Astrocyte (in vitro differentiated cells and primary cell): ENCODE data around the gene GRIN3B. TPM values are rescaled to one million over a fixed set of nuclear protein-coding genes. Genes with fewer than 3 reads are reported as not detected.

Experiments used
- DNase-seq: peaks from one replicate; pipeline ENCODE4 v3.0.0-alpha.2; 2010; ENCODE audit warnings: low read depth
- FAIRE-seq: peaks from 2 replicates; lab custom pipeline; 2011; peaks lifted over from hg19 to GRCh38; lab: Jason Lieb, UNC
- H2AFZ ChIP-seq: 2 replicates; pipeline ENCODE4 v1.6.0; 2012; ENCODE audit warnings: low read depth, low read length, inconsistent platforms
- H3K27ac ChIP-seq: 2 replicates; pipeline ENCODE4 v1.5.1; 2011; ENCODE audit warnings: low read depth, low read length, inconsistent platforms
- H3K27me3 ChIP-seq: 2 replicates; pipeline ENCODE4 v1.6.0; 2011; ENCODE audit warnings: low read length, inconsistent platforms; ENCODE audit not compliant: insufficient read depth
- H3K36me3 ChIP-seq: 2 replicates; pipeline ENCODE4 v1.5.1; 2011; ENCODE audit warnings: low read length, inconsistent platforms; ENCODE audit not compliant: insufficient read depth
- H3K4me1 ChIP-seq: 2 replicates; pipeline ENCODE4 v1.5.1; 2011; ENCODE audit warnings: low read length, inconsistent platforms; ENCODE audit not compliant: insufficient read depth
- H3K4me2 ChIP-seq: 2 replicates; pipeline ENCODE4 v1.6.0; 2012; ENCODE audit warnings: low read length, inconsistent platforms
- H3K4me3 ChIP-seq: 2 replicates; pipeline ENCODE4 v1.5.1; 2011; ENCODE audit warnings: low read depth, mild to moderate bottlenecking, low read length, inconsistent platforms; ENCODE audit not compliant: insufficient read depth
- H3K79me2 ChIP-seq: 2 replicates; pipeline ENCODE4 v1.6.0; 2012; ENCODE audit warnings: mild to moderate bottlenecking, low read length, inconsistent platforms; ENCODE audit not compliant: insufficient read depth
- H3K9ac ChIP-seq: 2 replicates; pipeline ENCODE4 v1.6.0; 2012; ENCODE audit warnings: mild to moderate bottlenecking, low read length, inconsistent platforms
- H3K9me3 ChIP-seq: 2 replicates; pipeline ENCODE4 v1.5.1; 2012; ENCODE audit warnings: low read depth, mild to moderate bottlenecking, low read length, inconsistent platforms; ENCODE audit not compliant: insufficient read depth
- H4K20me1 ChIP-seq: 2 replicates; pipeline ENCODE4 v1.6.0; 2012; ENCODE audit warnings: low read length, inconsistent platforms; ENCODE audit not compliant: insufficient read depth
- H3K27ac Mint-ChIP-seq: one replicate; pipeline ENCODE4 v1.8.0; 2021; ENCODE audit warnings: mild to moderate bottlenecking, mixed read lengths; ENCODE audit not compliant: unreplicated experiment
- H3K27me3 Mint-ChIP-seq: one replicate; pipeline ENCODE4 v1.8.0; 2021; ENCODE audit warnings: low read depth, mixed read lengths; ENCODE audit not compliant: unreplicated experiment
- H3K36me3 Mint-ChIP-seq: one replicate; pipeline ENCODE4 v1.8.0; 2021; ENCODE audit warnings: low read depth, mixed read lengths; ENCODE audit not compliant: unreplicated experiment
- H3K4me1 Mint-ChIP-seq: one replicate; pipeline ENCODE4 v1.8.0; 2021; ENCODE audit warnings: low read depth, mixed read lengths; ENCODE audit not compliant: unreplicated experiment
- H3K4me3 Mint-ChIP-seq: one replicate; pipeline ENCODE4 v1.8.0; 2021; ENCODE audit warnings: mild to moderate bottlenecking, moderate library complexity, mixed read lengths; ENCODE audit not compliant: unreplicated experiment
- H3K9me3 Mint-ChIP-seq: one replicate; pipeline ENCODE4 v1.8.0; 2021; ENCODE audit warnings: mild to moderate bottlenecking, mixed read lengths; ENCODE audit not compliant: unreplicated experiment
- EZH2 ChIP-seq: IDR thresholded peaks from 2 replicates; pipeline ENCODE4 v1.6.1; 2012; ENCODE audit warnings: mild to moderate bottlenecking, low read length, inconsistent platforms; ENCODE audit not compliant: insufficient read depth
- total RNA-seq: library from RNA; stranded (reverse); gene quantifications from 2 replicates; pipeline ENCODE4 v1.2.1, GENCODE V29; 2021
- TF ChIP-seq, protein P1 (sequence below): IDR thresholded peaks from 2 replicates; pipeline ENCODE4 v1.5.1; 2011; ENCODE audit warnings: low read depth, mild to moderate bottlenecking, inconsistent platforms, low read length, moderate library complexity; ENCODE audit not compliant: insufficient read depth

The GRIN3B gene
- total RNA-seq, 1 donor from 2014 or later: 2.7 TPM

DNA sequence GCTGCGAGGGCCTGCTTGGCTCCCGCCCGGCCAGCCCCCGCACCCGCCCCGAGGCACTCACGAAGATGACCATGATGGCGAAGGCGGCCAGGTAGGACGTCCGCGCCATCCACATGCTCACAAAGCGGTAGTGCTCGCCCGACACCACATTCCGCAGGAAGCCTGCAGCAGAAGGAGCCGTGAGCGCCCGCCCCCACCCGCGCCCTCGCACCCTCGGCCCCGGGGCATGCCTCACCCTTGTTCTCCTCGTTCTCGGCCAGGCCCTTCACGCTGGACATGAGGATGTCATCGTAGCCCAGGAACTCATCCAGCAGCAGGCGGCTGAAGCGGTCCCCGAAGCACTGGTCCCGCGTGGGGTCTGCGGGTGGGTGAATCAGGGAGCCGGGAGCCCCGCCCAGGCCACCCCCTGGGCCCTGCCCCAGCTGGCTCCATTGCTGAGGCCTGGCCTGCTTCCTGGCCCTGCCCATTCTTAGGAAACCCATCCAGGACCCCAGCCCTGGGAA lies 11.7 kb downstream of the GRIN3B start:
- Mint-ChIP-seq H3K27ac (no peak overlapping the region), H3K9me3 (no peaks in the 10 kb centered on the region), H3K4me3 (no peak overlapping the region), H3K36me3 (no peaks in the 10 kb centered on the region), H3K27me3 (no peaks in the 10 kb centered on the region), H3K4me1 (peaks cover 11% of the 10 kb centered on the region)
- Histone ChIP-seq H3K4me2 (no peak overlapping the region), H3K27me3 (no peaks in the 10 kb centered on the region), H3K4me3 (no peak overlapping the region), H3K79me2 (peaks cover 41% of the 10 kb centered on the region), H3K9ac (no peak overlapping the region), H4K20me1 (peaks cover 54% of the 10 kb centered on the region), H3K27ac (no peak overlapping the region), H3K9me3 (no peaks in the 10 kb centered on the region), H3K4me1 (peaks cover 12% of the 10 kb centered on the region), H3K36me3 (no peaks in the 10 kb centered on the region), H2AFZ (no peak overlapping the region)
- no peak for FAIRE-seq
- TF ChIP-seq EZH2: no peak
- TF ChIP-seq, protein P1, sequence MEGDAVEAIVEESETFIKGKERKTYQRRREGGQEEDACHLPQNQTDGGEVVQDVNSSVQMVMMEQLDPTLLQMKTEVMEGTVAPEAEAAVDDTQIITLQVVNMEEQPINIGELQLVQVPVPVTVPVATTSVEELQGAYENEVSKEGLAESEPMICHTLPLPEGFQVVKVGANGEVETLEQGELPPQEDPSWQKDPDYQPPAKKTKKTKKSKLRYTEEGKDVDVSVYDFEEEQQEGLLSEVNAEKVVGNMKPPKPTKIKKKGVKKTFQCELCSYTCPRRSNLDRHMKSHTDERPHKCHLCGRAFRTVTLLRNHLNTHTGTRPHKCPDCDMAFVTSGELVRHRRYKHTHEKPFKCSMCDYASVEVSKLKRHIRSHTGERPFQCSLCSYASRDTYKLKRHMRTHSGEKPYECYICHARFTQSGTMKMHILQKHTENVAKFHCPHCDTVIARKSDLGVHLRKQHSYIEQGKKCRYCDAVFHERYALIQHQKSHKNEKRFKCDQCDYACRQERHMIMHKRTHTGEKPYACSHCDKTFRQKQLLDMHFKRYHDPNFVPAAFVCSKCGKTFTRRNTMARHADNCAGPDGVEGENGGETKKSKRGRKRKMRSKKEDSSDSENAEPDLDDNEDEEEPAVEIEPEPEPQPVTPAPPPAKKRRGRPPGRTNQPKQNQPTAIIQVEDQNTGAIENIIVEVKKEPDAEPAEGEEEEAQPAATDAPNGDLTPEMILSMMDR: no peak
- DNase-seq: no peak

DNA sequence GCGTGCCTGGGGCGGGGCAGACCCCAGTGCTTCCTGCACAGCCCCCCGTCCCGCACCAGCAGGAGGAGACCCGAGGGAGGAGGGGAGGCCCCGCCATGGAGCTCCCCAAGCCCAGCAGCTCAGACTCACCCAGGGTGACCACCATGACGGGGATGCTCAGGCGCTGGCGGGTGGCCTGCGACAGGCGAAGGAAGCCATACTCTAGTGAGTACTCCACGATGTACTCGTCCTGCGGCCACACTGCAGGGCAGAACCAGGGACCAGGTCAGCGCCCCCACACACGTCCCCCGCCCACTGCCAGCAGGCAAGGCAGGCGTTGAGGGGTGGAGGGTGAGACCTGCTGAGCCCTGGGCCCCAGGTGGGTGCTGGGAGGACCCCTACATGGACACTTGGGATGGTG lies 12.1 kb downstream of the GRIN3B start:
- Histone ChIP-seq H3K79me2 (peaks cover 46% of the 10 kb centered on the region), H3K36me3 (no peaks in the 10 kb centered on the region), H3K9ac (no peak overlapping the region), H3K9me3 (no peaks in the 10 kb centered on the region), H4K20me1 (peaks cover 56% of the 10 kb centered on the region), H2AFZ (no peak overlapping the region), H3K4me3 (no peak overlapping the region), H3K27me3 (no peaks in the 10 kb centered on the region), H3K4me2 (no peak overlapping the region), H3K4me1 (peaks cover 16% of the 10 kb centered on the region), H3K27ac (no peak overlapping the region)
- TF ChIP-seq, protein P1: no peak
- Mint-ChIP-seq H3K4me3 (no peak overlapping the region), H3K4me1 (peaks cover 16% of the 10 kb centered on the region), H3K36me3 (no peaks in the 10 kb centered on the region), H3K27me3 (no peaks in the 10 kb centered on the region), H3K9me3 (no peaks in the 10 kb centered on the region), H3K27ac (no peak overlapping the region)
- no peak for FAIRE-seq
- DNase-seq: no peak

DNA sequence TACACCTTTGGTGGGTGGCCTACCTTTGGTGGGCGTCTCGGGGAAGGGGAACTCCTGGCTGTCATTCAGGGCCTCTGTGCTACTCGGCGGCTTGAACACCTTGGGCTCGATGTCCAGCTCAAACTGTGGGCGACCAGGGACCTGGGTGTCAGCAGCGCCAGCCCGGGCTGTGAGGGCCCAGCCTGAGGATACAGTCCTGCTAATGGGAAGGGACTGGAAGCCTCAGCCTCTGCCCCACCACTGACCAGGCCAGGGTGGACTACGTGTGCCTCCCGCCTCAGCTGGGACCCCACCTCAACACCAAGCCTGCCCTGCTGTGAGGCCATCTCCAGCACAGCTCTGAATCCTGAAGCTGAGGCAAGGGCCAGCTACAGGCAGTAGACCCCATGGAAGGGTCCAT lies 13.0 kb downstream of the GRIN3B start:
- H3K27ac Mint-ChIP-seq: no peak overlapping the region
- no peaks in the 10 kb centered on the region for H3K27me3 Mint-ChIP-seq
- peaks cover 64% of the 10 kb centered on the region for H4K20me1 ChIP-seq
- H3K36me3 Mint-ChIP-seq: no peaks in the 10 kb centered on the region
- no peak overlapping the region for H2AFZ ChIP-seq
- H3K36me3 ChIP-seq: no peaks in the 10 kb centered on the region
- FAIRE-seq (no peak), DNase-seq (no peak)
- peaks cover 55% of the 10 kb centered on the region for H3K79me2 ChIP-seq
- H3K4me1 Mint-ChIP-seq: peaks cover 19% of the 10 kb centered on the region
- peaks cover 24% of the 10 kb centered on the region for H3K4me1 ChIP-seq
- TF ChIP-seq, protein P1: no peak
- no peak for TF ChIP-seq EZH2
- no peak overlapping the region for H3K9ac ChIP-seq
- H3K27ac ChIP-seq: no peak overlapping the region
- no peaks in the 10 kb centered on the region for H3K9me3 Mint-ChIP-seq
- H3K9me3 ChIP-seq: no peaks in the 10 kb centered on the region
- H3K27me3 ChIP-seq: no peaks in the 10 kb centered on the region
- no peak overlapping the region for H3K4me3 ChIP-seq
- H3K4me3 Mint-ChIP-seq: no peak overlapping the region
- H3K4me2 ChIP-seq: no peak overlapping the region
